K562 (cell line): ENCODE data around the gene EIF2AK2. TPM values are rescaled to one million over a fixed set of nuclear protein-coding genes. Genes with fewer than 3 reads are reported as not detected.
A peak's percentile ranks its signal among the peaks of the same experiment; 100 is the strongest.

Experiments used
- HBP1 ChIP-seq: fragments of 450-650 bp; formaldehyde crosslinking; IDR thresholded peaks from 2 replicates; pipeline ENCODE4 v1.4.0; 2022; ENCODE audit warnings: missing genetic modification characterization
- HLTF ChIP-seq: fragments of 450-650 bp; IDR thresholded peaks from 2 replicates; pipeline ENCODE4 v1.6.1; 2016
- MBD2 ChIP-seq: sonication (generic); IDR thresholded peaks from 2 replicates; pipeline ENCODE4 v1.6.1; 2016; ENCODE audit warnings: low read depth, borderline replicate concordance
- NR3C1 ChIP-seq: sonication (generic); formaldehyde crosslinking; IDR thresholded peaks from 2 replicates; pipeline ENCODE4 v1.8.1; 2022; ENCODE audit warnings: missing genetic modification reagents
- TAF15 ChIP-seq: fragments of 200-400 bp; formaldehyde crosslinking; IDR thresholded peaks from 2 replicates; pipeline ENCODE4 v1.6.1; 2017; ENCODE audit warnings: mild to moderate bottlenecking, low read depth, low read length, moderate library complexity
- UBTF ChIP-seq, 2 experiments: IDR thresholded peaks; 2 replicates each; pipeline ENCODE4 v1.6.1; 2012; ENCODE audit warnings: improper control_type of control experiment in 2 of 2, low read depth in 2 of 2, low read length in 2 of 2, borderline replicate concordance in 1 of 2
- ZBTB11 ChIP-seq, 3 experiments: fragments of 200-800 bp in 1 of 3; fragments of 250-450 bp in 1 of 3; fragments of 450-650 bp in 1 of 3; sonication (Bioruptor Pico) in 1 of 3; sonication (Bioruptor generic) in 1 of 3; formaldehyde crosslinking in 1 of 3; IDR thresholded peaks; 2 replicates each; pipeline versions ENCODE4 v1.6.1 to v1.8.0; 2016 to 2022; ENCODE audit warnings: mild to moderate bottlenecking in 2 of 3, missing genetic modification characterization in 2 of 3, missing compliant biosample characterization in 1 of 3, moderate library complexity in 1 of 3
- ZNF609 ChIP-seq: sonication (generic); formaldehyde crosslinking; IDR thresholded peaks from 2 replicates; pipeline ENCODE4 v1.8.1; 2023; ENCODE audit warnings: missing genetic modification reagents, mild to moderate bottlenecking, borderline replicate concordance
- polyA plus RNA-seq, 8 experiments: library from polyadenylated mRNA; depleted of rRNA in 4 of 8; stranded (reverse) in 5 of 8; unstranded in 3 of 8; fragments of >200 nt; fragmentation: Nextera tagmentation in 2 of 8; fragmentation: Illumina TruSeq in 1 of 8; extraction: Ambion mirVana in 2 of 8; extraction: Trizol in 1 of 8; gene quantifications; 2 replicates each; pipeline versions ENCODE4 v1.2.1 to v1.2.3, GENCODE V29; 2011 to 2014; ENCODE audit warnings: inconsistent platforms in 1 of 8, missing spikeins in 1 of 8
- total RNA-seq, 7 experiments: library from RNA; depleted of rRNA in 6 of 7; stranded (reverse); fragments of >200 nt in 6 of 7; fragmentation: Illumina TruSeq in 2 of 7; extraction: Trizol in 2 of 7; gene quantifications; 2 replicates each; pipeline versions ENCODE4 v1.2.1 to v1.2.3, GENCODE V29; 2011 to 2021; ENCODE audit warnings: low replicate concordance in 1 of 7
- TF ChIP-seq, protein P1 (sequence below): fragments of 250-450 bp; sonication (Bioruptor Pico); IDR thresholded peaks from 2 replicates; pipeline ENCODE4 v1.4.0; 2020; ENCODE audit warnings: mild to moderate bottlenecking, moderate library complexity, borderline replicate concordance

Gene EIF2AK2
- total and polyA plus RNA-seq, 9 of the 15 experiments (the other 6 are each of a cell fraction or from before 2014, with no cell fraction given): 3.8 to 19.5 (median 13.3) TPM

GRCh38 chr2:37156857-37157714, at the start of gene EIF2AK2 (continued):
- TF ChIP-seq ZNF609 (CRISPR knock-in tag) (no peak), TAF15 (no peak), ZBTB11 (CRISPR knock-in tag; IDR thresholded peaks at IDR 0.05) (peak in 1 of 3 experiments; percentile 91; a peak in 2 of 6 replicates), NR3C1 (CRISPR knock-in tag) (no peak), HLTF (no peak), UBTF (IDR thresholded peaks at IDR 0.05; ENCODE audit: borderline replicate concordance in 1 of 2, low read depth in 2 of 2, low read length in 2 of 2) (0 out of 4 replicates have a peak, but pooled peaks of 1 of the 2 experiments have one; percentile 28), HBP1 (CRISPR knock-in tag) (no peak), MBD2 (no peak)
- TF ChIP-seq, protein P1, sequence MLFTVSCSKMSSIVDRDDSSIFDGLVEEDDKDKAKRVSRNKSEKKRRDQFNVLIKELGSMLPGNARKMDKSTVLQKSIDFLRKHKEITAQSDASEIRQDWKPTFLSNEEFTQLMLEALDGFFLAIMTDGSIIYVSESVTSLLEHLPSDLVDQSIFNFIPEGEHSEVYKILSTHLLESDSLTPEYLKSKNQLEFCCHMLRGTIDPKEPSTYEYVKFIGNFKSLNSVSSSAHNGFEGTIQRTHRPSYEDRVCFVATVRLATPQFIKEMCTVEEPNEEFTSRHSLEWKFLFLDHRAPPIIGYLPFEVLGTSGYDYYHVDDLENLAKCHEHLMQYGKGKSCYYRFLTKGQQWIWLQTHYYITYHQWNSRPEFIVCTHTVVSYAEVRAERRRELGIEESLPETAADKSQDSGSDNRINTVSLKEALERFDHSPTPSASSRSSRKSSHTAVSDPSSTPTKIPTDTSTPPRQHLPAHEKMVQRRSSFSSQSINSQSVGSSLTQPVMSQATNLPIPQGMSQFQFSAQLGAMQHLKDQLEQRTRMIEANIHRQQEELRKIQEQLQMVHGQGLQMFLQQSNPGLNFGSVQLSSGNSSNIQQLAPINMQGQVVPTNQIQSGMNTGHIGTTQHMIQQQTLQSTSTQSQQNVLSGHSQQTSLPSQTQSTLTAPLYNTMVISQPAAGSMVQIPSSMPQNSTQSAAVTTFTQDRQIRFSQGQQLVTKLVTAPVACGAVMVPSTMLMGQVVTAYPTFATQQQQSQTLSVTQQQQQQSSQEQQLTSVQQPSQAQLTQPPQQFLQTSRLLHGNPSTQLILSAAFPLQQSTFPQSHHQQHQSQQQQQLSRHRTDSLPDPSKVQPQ (CRISPR knock-in tag): no peak
